Measurements from ENCODE around the gene C17orf58.
A peak's percentile ranks its signal among the peaks of the same experiment; 100 is the strongest.
"Not testable (repeated sequence)": the region's sequence is repeated elsewhere in the genome, so short reads cannot be mapped to it uniquely, and the experiment has no call there.

The C17orf58 gene

GRCh38 chr17:67999291-67999911, 3.1 kb upstream of the C17orf58 start:
- no peak for DNase-seq

- DNase-seq: no peak
Measured at GRCh38 chr17:67998466-67998865, 2.2 kb upstream of the C17orf58 start.

GRCh38 chr17:67995570-67996263, 552 bp downstream of the C17orf58 start:
- peak; percentile 9 for DNase-seq

GRCh38 chr17:67994817-67995569, 1.3 kb downstream of the C17orf58 start:
- DNase-seq: peak; percentile 58

GRCh38 chr17:67993998-67994361, 2.3 kb downstream of the C17orf58 start:
- peak; percentile 46 for DNase-seq

- DNase-seq: peak; percentile 83
Measured at GRCh38 chr17:67993153-67993997, 2.9 kb downstream of the C17orf58 start.

GRCh38 chr17:67992548-67993152, 3.6 kb downstream of the C17orf58 start:
- peak; percentile 66 for DNase-seq

GRCh38 chr17:67990909-67991308, 5.4 kb downstream of the C17orf58 start:
- DNase-seq: no peak

- DNase-seq: no peak
Measured at GRCh38 chr17:67983383-67983688, 12.9 kb downstream of the C17orf58 start.

- no peak for DNase-seq
Measured at GRCh38 chr17:67982686-67983382, 13.4 kb downstream of the C17orf58 start.

GRCh38 chr17:67982034-67982640, 14.1 kb downstream of the C17orf58 start:
- no peak for DNase-seq

- DNase-seq: not testable (repeated sequence)
Measured at GRCh38 chr17:67980883-67981282, 15.4 kb downstream of the C17orf58 start.

GRCh38 chr17:67980456-67980855, 15.8 kb downstream of the C17orf58 start:
- DNase-seq: no peak

GRCh38 chr17:67976306-67976705, 20.0 kb downstream of the C17orf58 start:
- DNase-seq: not testable (repeated sequence)

GRCh38 chr17:67974598-67975066, 21.6 kb downstream of the C17orf58 start:
- DNase-seq: no peak

- DNase-seq: no peak
Measured at GRCh38 chr17:67974185-67974584, 22.1 kb downstream of the C17orf58 start.

GRCh38 chr17:67970783-67971182, 25.5 kb downstream of the C17orf58 start:
- no peak for DNase-seq

- DNase-seq: peak; percentile 87
Measured at GRCh38 chr17:67963145-67963572, 33.1 kb downstream of the C17orf58 start.

- not testable (repeated sequence) for DNase-seq
Measured at GRCh38 chr17:67962156-67962555, 34.1 kb downstream of the C17orf58 start.

- not testable (repeated sequence) for DNase-seq
Measured at GRCh38 chr17:67960276-67960675, 36.0 kb downstream of the C17orf58 start.

GRCh38 chr17:67959510-67959909, 36.8 kb downstream of the C17orf58 start:
- no peak for DNase-seq
